Adrenal gland (tissue), 12 donors: ENCODE data around the gene EYA3. TPM values are rescaled to one million over a fixed set of nuclear protein-coding genes. Genes with fewer than 3 reads are reported as not detected.

Experiments used
- DNase-seq, 7 donors: peaks; one replicate each; pipeline ENCODE4 v3.0.0-alpha.2; 2019 to 2020
- H3K27ac ChIP-seq, 5 donors: fragments of 200-600 bp; sonication (generic) in 4 of 5; 1 replicate in 3 of 5; 2 replicates in 2 of 5; pipeline versions ENCODE4 v1.5.1 to v1.8.0; 2016 to 2020; ENCODE audit warnings: mild to moderate bottlenecking in 1 of 5
- H3K27me3 ChIP-seq: fragments of 200-600 bp; 2 replicates; pipeline ENCODE4 v1.8.0; 2021
- H3K36me3 ChIP-seq, 2 donors: fragments of 200-600 bp; replicated peaks in 1 of 2; 1 replicate in 1 of 2; 2 replicates in 1 of 2; pipeline versions ENCODE4 v1.5.1 to v1.8.0; 2018 to 2022
- H3K4me1 ChIP-seq, 2 donors: fragments of 200-600 bp; replicated peaks in 1 of 2; 1 replicate in 1 of 2; 2 replicates in 1 of 2; pipeline versions ENCODE4 v1.5.1 to v1.8.0; 2018 to 2021
- H3K4me3 ChIP-seq, 4 donors: fragments of 200-600 bp; sonication (generic) in 3 of 4; one replicate each; pipeline ENCODE4 v1.5.1; 2016 to 2018
- H3K9me3 ChIP-seq, 3 donors: fragments of 200-600 bp; sonication (generic) in 1 of 3; replicated peaks in 1 of 3; 1 replicate in 2 of 3; 2 replicates in 1 of 3; pipeline versions ENCODE4 v1.5.1 to v1.8.0; 2016 to 2021
- CTCF ChIP-seq, 6 experiments: fragments of 450-650 bp in 4 of 6; fragments of 200-600 bp in 2 of 6; sonication (generic) in 1 of 6; IDR thresholded peaks; 1 replicate in 5 of 6; 2 replicates in 1 of 6; pipeline versions ENCODE4 v1.5.1 to v1.8.0; 2016 to 2021; ENCODE audit warnings: antibody characterized with exemption in 6 of 6, mild to moderate bottlenecking in 2 of 6, moderate library complexity in 1 of 6
- POLR2A ChIP-seq, 2 donors: fragments of 450-650 bp; IDR thresholded peaks; one replicate each; pipeline ENCODE4 v1.6.1; 2017; ENCODE audit warnings: antibody characterized with exemption in 2 of 2, mild to moderate bottlenecking in 2 of 2, moderate library complexity in 1 of 2
- WGBS, 4 donors: extraction: QIAGEN DNeasy Blood & Tissue Kit in 2 of 4; methylation state at CpG; one replicate each; pipeline versions ENCODE4 v1.1.5 to v1.1.7; 2013 to 2017; 5-methylcytosine and 5-hydroxymethylcytosine counted together
- intact Hi-C, 2 donors: fragments of 100-400 bp; cut with DNase I; formaldehyde crosslinking; loops; one replicate each; pipeline versions ENCODE4 v1.14.1 to v1.15.0; 2022 to 2023
- polyA plus RNA-seq, 3 donors: library from polyadenylated mRNA; stranded (reverse); fragments of 200-250 nt in 2 of 3; fragments of 350-450 nt in 1 of 3; fragmentation: Illumina TruSeq in 1 of 3; extraction: RNeasy Lipid Tissue Mini Kit (QIAGEN cat#74804) in 1 of 3; gene quantifications; one replicate each; pipeline ENCODE4 v1.2.3, GENCODE V29; 2013 to 2014
- total RNA-seq, 9 donors: library from RNA; depleted of rRNA in 4 of 9; stranded (reverse); fragments of >200 nt in 4 of 9; fragments of 120-200 nt in 1 of 9; fragmentation: NEBNext Ultra II Directional in 1 of 9; extraction: Animal tissue kit (Norgen Biotek cat#: 25700) in 1 of 9; gene quantifications; one replicate each; pipeline versions ENCODE4 v1.1.0 to v1.2.4, GENCODE V29; 2013 to 2023
- donor health status: healthy with polysubstance abuse.
- donor health status: Bipolar disorder and iron deficiency.
- donor health status: DM: yes; HTN: yes; CAD: no.
- donor health status: DM: no; HTN: no; CAD: no.
- donor health status: DM: no; HTN: no; CAD: no.
- donor health status: DM: yes; HTN: yes; CAD: no.

The EYA3 gene
- total and polyA plus RNA-seq, 12 donors = 4.3 to 28.9 (median 14.3) TPM

GRCh38 chr1:27961646-27962221, 126.7 kb downstream of the EYA3 start:
- WGBS, 4 donors = 54 to 65% (median 57%) methylated on average over 3 to 4 of the region's 4 CpGs
- peaks cover 13 to 22% of the 10 kb centered on the region in 2 donors for H3K4me1 ChIP-seq
- no peak overlapping the region for H3K4me3 ChIP-seq
- no peaks in the 10 kb centered on the region for H3K27me3 ChIP-seq
- intact Hi-C loops = no loop called here
- H3K9me3 ChIP-seq = no peaks in the 10 kb centered on the region
- no peak for TF ChIP-seq CTCF (IDR thresholded peaks at IDR 0.05)
- no peak for TF ChIP-seq POLR2A (IDR thresholded peaks at IDR 0.05)
- peaks cover 0 to 15% of the 10 kb centered on the region in 2 donors for H3K36me3 ChIP-seq
- peak overlapping the region in 3 of 5 donors; percentile 85 to 92 (median 89) for H3K27ac ChIP-seq
- DNase-seq = no peak

DNA sequence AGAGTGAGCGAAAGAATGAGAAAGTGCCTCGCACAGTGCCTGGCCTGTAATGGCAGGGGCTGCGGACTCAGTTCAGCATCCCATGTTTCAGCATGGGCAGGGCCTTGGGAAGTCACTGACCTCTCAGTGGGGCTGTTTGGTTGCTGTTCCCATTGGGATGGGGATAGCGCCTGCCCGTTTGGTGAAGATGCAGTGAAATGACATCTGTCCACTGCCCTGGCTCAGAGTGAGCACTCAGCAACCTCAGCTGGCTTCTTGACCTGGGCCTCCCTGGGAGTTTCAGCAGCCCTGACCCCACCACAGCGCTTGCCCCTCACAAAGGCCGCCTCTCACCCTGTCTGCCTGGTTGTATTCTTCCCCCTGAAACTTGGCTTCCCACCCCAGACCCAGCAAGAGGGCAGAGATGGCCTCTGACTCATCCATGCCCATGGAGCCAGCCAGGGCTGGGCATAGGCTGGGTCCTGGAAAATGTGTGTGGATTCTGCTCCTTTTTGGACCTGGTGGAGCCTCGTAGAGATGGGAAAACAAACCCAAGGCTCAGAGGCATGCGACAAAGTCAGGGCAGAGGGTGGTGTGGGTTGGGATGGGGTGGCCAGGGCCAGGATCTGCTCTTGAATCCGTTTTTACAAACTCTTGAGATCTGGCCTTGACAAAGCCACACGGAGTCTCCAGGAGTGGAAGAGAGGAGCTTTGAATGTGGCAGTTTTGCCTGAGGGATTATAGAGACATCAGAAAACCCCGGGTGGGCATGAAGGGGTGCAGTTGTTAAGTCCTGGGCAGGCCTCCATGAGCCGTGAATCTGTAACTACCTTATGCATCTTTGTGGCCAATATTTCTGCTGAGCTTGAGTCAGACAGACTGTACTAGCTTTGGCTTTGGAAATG, 127.4 kb downstream of the EYA3 start:
- 49 to 54% (median 51%) methylated on average over 10 to 13 of the region's 13 CpGs for WGBS, 4 donors
- peaks cover 13 to 22% of the 10 kb centered on the region in 2 donors for H3K4me1 ChIP-seq
- peak overlapping the region in 1 of 4 donors; percentile 64 for H3K4me3 ChIP-seq
- peak overlapping the region in 3 of 5 donors; percentile 85 to 92 (median 89) for H3K27ac ChIP-seq
- no peak for TF ChIP-seq CTCF (IDR thresholded peaks at IDR 0.05)
- TF ChIP-seq POLR2A (IDR thresholded peaks at IDR 0.05) = no peak
- DNase-seq = peak in 6 of 7 donors; percentile 44 to 79 (median 53)
- peaks cover 0 to 12% of the 10 kb centered on the region in 2 donors for H3K36me3 ChIP-seq
- H3K9me3 ChIP-seq = no peaks in the 10 kb centered on the region
- intact Hi-C loops = no loop called here
- no peaks in the 10 kb centered on the region for H3K27me3 ChIP-seq

DNA sequence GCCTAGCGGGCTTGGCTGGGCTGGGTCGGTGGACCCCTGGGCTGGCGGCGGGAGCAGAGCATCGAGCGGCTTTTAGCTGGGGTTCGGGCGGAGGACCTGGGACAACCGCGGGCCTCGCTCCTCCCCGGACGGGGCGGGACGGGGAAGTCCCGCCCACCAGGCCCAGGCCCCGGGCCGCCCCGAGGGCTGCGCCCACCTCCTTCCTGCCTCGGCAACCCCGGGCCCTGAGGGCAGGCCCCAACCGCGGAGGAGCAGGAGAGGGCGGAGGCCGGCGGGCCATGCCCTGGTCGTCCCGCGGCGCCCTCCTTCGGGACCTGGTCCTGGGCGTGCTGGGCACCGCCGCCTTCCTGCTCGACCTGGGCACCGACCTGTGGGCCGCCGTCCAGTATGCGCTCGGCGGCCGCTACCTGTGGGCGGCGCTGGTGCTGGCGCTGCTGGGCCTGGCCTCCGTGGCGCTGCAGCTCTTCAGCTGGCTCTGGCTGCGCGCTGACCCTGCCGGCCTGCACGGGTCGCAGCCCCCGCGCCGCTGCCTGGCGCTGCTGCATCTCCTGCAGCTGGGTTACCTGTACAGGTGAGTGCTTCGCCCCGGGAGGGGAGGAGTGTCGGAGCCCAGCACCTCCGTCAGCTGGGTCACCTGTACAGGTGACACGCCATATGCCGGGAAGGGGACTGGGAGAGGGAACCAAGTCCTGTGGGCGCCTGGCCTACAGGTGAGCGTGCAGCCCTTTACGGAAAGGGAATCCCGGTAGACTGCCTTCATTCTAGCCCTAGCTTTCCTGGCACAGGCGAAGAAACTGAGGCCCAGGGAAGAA, 128.4 kb downstream of the EYA3 start, which contains the start of gene XKR8:
Gene XKR8 (plus strand): TSS at position 182 of the 812 bp plus-strand sequence. CDS start 97 bp downstream, at position 279.
- Histone ChIP-seq H3K27ac (peak within 1 kb of the TSS; percentile 68 to 92 (median 85)), H3K4me1 (peaks cover 13 to 22% of the 10 kb centered on the region in 2 donors), H3K4me3 (peak within 1 kb of the TSS; percentile 46 to 93 (median 76)), H3K9me3 (no peaks in the 10 kb centered on the region), H3K27me3 (no peaks in the 10 kb centered on the region), H3K36me3 (peaks cover 0 to 12% of the 10 kb centered on the region in 2 donors)
- WGBS, 4 donors = 7 to 28% (median 14%) methylated on average over 8 to 68 of the region's 68 CpGs
- intact Hi-C loops = no loop called here
- TF ChIP-seq CTCF (IDR thresholded peaks at IDR 0.05) (peak in 5 of 6 experiments; percentile 14 to 43 (median 33)), POLR2A (IDR thresholded peaks at IDR 0.05) (peak in 1 of 2 donors; percentile 48)
- DNase-seq = peak; percentile 73 to 78 (median 77)
